ENCODE results near the gene CCPG1.

The CCPG1 gene

DNA sequence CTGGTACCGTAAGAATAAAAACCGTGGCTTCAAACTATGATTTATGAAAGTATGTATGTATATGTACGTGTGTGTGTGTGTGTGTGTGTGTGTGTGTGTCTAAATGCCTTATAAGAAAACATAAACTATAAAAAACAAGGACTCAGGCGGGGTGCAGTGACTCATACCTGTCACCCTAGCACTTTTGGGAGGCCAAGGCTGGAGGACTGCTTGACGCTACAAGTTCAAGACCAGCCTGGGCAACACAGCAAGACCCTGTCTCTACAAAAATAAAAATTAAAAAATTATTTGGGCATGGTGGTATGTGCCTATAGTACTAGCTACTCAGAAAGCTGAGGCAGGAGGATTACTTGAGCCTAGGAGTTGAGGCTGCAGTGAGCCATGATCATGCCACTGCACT, 29.1 kb downstream of the CCPG1 start:
- DNase-seq, result no peak

DNA sequence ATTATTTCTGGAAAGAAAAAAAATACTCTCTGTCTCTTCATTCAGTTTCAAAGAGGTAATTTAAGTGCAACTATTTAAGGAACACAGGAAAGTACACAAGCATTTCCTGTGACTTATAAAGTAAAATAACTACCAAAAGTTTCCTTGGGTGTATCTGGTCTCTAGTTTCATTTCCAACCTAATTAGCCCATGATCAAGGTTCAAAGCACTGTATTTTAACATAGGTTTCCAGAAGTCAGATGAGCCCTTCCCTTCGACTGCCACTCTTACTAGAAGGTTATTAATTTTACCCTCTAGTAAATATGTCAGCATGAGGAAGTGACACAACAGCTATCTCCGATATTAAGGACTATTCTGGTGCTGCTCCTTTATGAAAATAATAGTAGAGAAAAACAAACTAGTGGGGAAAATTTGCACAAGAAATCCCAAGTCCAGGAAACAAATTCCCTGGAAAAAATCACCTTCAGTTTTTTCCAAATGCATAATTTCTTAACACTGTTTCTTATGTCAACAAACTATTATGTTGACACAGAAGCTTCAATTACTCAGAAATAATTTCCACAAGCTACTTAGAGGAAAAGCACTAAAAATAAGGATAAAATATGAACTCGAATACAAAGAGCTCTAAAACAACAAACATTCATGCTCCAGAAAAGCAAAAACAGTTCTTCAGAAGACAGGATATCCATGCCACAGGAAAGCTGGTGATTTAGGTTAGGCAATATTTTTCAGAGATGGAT, 35.3 kb downstream of the CCPG1 start:
- no peak for DNase-seq

DNA sequence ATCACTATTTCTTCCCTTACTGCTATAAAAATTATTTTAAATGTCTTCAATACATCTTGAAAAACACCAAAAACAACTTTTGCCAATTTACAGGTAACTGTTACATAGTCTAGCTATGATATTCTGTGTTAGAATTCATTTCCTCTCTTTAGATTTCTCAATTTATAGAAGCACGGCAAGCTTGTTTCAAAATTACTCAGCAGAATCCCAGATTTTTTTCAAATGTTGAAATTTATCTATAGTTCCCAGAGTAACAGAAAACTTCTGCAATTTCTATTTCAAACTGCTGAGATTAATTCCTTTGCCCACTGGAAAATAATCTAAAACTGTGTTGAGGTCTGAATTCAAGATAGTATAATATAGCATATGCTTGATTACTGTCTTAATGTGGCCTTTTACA, 41.2 kb downstream of the CCPG1 start:
- no peak for DNase-seq

DNA sequence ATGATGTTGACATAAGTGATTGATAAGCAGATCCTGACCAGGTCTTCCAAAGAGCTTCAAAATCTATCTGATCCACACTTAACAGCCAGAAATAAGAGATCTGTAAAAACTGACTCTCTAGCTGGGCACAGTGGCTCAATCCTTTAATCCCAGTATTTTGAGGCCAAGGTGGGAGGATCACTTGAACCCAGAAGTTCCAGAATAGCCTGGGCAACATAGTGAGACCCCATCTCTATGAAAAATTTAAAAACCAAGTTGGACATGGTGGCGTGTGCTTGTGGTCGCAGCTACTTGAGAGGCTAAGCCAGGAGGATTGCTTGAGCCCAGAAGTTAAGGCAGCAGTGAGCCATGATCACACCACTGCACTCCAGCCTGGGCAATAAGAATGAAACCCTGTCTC, 45.5 kb downstream of the CCPG1 start:
- no peak for DNase-seq

DNA sequence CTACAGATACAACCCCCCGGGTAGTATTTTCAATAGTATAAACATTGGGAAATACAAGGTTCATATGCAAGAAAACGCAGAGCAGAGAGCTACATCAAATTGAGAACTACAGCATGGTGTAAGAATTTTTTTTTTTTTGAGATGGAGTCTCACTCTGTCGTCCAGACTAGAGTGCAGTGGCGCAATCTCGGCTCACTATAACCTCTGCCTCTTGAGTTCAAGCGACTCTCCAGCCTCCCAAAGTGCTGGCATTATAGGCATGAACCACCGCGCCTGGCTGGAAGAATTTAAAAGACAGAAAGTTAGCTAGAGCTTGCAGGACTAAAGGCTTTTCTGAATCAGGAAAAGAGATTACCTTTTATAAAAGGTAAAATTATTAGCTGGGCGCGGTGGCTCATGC, 47.1 kb downstream of the CCPG1 start:
- no peak for DNase-seq

DNA sequence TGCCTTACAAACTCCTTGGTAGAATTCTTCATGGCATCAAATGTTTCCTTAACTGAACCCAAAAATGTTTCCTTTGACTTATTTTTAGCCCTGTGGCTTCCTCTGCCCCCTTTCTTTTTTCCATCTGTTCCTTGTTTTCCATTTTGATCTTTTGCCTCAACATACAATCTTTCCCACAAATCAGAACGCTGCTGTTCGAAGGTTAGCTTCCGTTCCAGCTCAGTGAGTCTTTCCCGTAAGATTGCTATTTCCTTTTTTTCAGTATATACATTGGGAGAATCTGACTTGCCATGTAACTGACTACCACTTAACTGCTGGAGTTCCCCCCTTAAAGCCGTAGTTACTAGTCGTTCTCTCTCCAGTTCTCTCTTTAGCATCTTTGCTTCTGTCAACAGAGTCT, 47.9 kb downstream of the CCPG1 start:
- no peak for DNase-seq

DNA sequence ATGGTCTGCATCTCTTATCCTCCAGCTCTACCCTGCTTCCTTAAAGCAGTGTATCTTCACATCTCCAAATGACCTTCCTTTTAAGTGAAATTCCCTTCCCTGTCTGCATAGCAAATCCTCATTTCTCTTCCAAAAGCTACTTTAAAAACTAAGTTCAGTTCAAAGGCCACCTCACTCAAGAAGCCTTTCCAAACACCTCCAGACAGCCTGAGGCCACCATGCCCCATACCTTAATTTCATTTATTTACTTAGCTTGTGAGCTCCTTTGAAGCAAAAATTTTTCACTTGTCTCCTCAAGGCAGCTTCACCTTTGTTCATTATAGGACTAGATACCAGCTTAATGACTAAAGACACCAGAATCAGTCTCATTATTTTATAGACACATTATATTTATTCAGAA, 49.7 kb downstream of the CCPG1 start:
- no peak for DNase-seq

DNA sequence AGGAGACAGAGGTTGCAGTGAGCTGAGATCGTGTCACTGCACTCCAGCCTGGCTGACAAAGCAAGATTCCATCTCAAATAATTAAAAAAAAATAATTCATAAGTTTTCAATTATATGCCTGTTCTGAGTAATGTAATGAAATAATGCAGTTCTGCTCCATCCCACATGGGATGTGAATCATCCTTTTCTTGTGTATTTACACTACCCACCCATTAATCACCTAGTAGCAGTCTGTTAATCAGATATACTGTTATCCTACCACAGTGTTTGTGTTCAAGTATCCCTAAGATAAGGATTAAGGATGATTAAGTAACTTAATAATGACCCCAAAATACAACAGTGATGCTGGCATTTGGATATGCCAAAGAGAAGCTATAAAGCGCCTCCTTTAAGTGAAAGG, 50.4 kb downstream of the CCPG1 start:
- DNase-seq, result no peak

DNA sequence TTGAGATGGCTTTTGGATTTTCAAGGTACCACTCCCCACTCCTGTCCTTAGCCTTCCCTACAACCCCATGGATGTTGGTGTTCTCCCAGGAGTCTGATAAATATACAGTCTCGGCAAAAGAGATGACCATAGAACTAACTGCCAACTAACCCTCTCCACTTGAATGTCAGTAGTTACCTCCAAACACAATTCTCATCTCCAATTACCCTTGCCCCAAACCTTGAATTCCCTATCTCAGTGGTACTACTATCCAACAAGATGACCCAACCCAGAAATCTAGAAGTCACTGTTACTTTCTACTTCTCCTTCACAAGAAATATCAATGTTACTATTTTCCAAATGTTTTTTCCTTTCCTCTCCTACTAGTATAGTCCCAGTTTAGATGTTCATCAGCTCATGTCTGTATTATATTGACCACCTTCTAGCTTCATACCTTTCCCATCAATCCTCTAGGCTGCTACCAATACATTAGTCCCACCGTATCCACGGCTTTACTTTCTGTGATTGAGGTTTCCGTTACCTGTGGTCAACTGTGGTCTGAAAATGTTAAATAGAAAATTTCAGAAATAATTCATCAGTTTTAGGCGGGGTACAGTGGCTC, 51.1 kb downstream of the CCPG1 start:
- no peak for DNase-seq

DNA sequence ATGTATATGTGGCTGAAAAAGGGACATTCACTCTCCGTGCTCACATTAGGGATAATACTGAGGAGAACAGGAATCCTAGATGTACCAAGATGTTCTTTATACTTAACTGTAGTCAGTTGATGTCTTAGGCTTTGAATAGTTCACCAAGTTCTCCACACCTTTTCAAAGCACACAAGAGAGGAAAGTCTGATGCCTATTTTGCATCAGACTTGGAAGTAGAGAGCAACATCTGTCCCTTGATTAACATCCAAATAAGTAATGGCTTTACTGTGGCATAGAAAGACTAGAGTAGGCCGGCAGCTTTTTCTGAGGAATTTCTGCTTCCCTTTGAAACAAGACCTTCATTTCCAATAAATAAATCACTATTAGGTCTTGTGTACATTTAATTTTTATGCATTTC, 55.1 kb downstream of the CCPG1 start:
- DNase-seq, result no peak

DNA sequence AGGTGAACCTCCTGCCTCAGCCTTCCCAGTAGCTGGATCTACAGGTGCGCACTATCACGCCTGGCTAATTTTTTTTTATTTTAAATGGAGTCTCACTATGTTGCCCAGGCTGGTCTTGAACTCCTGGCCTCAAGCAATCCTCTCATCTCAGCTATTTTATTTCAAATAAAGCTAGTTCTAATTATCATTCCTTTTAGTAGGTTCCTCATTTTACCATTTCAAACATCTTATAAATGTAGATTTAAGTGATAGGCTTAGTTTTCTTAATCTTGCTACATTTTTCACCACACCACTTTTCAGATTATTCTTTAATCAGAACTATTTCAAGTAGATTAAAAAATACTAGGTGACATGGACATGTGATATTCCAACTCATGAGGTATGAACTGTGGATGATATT, 58.9 kb downstream of the CCPG1 start:
- DNase-seq, result no peak

DNA sequence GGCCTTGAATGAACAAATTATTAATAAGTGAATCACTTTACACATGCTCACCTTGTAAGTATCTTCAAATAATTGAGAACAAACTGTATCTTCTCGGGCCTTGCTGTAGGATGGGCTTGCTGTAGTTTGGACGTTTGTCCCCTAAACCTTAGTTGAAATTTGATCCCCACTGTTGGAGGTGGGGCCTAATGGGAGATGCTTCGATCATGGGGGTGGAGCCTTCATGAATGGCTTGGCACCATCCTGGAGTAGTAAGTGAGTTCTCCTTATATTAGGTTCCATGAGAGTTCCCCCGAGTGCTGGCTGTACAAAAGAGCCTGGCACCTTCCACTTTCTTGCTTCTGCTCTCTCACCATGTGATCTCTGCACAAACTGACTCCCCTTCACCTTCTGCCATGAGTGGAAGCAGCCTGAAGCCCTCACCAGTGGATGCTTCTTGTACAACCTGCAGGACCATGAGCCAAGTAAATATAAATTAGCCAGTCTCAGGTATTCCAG, 59.8 kb downstream of the CCPG1 start:
- no peak for DNase-seq

DNA sequence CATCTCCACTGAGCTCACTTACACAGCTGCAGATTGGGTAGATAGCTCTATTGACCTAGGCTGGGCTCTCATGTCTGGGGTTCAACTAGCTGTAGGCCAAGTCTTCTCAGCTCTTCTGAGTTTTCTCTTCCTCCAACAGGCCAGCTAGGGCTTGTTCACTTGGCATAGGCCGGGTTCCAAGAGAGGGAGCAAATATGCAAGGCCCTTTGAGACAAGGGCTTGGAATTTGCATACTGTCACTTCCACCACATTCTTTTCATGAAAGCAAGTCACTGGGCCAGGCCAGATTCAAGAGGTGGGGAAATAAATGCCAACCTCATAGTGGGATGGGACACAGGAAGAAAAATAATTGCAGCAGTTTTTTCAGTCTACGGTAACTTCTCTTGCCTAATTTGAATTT, 64.0 kb downstream of the CCPG1 start:
- DNase-seq, result no peak

DNA sequence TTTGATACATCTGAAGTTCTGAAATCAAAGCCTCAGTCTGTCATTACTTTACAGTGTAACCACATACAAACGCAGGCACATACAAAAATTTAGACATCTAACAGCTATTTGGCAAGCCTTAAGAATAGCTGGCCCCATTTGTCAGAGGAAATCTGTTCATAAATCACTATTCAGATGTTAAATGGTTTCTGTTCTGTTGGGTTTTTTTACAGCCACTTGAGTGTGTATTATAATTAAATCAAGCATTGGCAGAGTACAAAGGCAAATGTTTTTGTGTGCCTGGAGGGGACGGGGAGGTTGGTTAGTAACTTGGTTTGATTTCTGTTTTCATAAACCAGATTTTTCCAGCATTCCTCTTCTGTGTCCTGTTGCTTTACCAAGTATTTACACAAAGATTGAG, 65.0 kb downstream of the CCPG1 start:
- no peak for DNase-seq

DNA sequence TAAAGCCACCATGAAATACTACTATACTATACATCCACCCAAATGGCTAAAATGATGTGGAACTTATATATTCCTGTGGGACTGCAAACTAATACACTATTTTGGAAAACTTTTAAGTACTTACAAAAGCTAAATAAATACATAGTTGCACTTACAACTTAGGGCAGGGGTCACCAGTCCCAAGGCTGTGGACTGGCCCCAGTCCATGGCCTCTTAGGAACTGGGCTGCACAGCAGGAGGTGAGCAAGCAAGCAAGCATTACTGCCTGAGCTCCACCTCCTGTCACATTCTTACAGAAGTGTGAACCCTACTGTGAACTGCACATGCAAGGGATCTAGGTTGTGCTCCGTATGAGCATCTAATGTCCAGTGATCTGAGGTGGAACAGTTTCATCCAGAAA, 71.0 kb downstream of the CCPG1 start:
- no peak for DNase-seq

DNA sequence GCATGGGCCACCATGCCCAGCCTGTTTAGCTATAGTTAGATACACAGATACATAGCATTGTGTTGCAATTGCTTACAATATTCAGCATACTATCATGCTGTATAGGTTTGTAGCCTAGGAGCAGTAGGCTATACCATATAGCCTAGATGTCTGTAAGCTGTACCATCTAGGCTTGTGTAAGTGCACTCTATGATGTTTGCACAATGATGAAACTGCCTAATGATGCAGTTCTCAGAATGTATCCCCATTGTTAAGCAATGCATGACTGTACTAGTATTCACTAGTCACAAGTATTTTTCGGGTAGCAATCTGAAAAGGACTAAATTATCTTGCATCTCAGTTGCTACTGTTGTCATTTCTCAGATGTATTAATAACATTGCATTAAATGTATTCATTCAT, 73.2 kb downstream of the CCPG1 start:
- no peak for DNase-seq

DNA sequence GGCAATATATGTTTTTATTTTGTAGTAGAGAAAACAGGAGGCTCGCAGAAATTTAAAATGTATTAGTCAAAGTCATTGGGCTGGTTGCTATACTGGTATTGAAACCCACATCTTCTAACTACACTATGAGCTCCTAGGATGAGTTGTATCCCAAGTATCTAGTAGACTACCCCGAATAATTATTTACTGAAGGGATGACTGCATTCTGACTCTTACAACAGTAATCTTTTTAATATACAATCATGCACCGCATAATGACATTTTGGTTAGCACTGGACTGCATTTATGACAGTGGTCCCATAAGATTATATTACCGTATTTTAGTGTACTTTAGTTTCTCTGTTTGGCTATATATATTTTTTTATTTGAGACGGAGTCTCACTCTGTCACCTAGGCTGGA, 73.8 kb downstream of the CCPG1 start:
- no peak for DNase-seq

DNA sequence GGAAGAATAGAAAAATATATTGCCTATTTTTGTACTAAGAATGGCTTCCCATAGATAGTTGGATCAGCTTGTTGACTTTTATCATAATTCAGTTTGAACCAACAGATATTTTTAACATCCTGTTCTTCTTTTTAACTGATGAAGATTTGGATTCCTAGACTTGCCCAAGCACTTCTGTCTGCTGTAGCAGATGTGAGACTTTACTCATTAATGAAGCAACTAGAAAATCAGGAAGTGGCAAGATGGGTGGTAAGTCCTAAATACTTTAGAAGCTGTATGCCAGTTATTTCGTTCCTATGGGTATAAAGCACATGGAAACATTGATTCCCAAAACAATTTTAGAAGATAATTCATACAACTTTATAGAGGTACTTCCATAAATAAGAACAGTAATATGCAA, 80.8 kb downstream of the CCPG1 start:
- DNase-seq, result no peak

DNA sequence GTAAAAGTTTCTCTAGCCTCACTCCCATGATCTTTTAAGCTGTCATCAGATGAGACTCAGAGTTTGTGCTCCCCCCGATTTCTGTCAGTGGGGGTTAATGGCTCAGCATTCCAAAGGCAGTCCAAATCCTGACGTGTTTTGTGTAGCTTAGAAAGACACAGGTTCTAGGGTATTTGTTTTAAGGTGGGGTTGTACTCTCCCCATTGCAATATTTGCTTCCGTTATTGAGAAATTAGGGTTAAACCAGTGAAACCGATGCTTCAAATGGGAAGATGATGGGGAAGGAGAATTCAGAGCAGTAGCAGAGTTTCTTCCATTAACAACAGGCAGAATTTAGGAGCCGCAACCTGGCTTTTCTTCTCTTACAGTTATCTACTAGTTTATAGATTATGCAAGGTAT, 85.7 kb downstream of the CCPG1 start:
- DNase-seq, result no peak

DNA sequence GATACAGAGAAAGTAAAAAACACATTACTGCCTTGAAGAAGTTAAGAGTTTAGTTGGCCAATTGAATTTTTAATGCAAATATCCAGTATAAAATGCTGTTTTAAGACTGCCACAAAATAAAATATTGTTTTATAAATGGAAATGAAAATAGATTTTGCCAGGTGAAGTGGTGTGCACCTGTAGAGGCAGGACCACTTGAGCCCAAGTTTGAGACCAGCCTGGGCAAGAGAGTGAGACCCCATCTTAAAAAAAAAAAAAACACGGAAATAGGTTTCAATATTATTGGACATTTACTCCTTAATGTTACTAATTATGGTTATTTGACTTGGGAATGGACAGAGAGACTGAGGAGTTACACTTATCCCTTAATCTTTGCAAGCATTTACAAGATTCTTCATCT, 87.2 kb downstream of the CCPG1 start:
- DNase-seq, result no peak

DNA sequence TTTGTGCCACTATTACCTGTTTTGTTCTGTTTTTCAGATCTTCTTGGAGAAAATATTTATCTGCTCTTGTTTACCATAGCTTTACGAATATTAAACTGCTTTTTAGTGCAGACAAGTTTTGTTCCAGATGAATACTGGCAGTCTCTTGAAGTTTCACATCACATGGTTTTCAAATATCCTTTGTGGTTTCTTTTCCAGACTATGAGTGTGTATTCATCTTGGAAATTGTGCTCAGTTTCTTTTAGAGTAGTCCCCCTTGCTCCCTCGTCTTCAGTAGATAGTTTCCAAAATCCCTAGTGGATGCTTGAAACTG, 88.0 kb downstream of the CCPG1 start:
- no peak for DNase-seq

DNA sequence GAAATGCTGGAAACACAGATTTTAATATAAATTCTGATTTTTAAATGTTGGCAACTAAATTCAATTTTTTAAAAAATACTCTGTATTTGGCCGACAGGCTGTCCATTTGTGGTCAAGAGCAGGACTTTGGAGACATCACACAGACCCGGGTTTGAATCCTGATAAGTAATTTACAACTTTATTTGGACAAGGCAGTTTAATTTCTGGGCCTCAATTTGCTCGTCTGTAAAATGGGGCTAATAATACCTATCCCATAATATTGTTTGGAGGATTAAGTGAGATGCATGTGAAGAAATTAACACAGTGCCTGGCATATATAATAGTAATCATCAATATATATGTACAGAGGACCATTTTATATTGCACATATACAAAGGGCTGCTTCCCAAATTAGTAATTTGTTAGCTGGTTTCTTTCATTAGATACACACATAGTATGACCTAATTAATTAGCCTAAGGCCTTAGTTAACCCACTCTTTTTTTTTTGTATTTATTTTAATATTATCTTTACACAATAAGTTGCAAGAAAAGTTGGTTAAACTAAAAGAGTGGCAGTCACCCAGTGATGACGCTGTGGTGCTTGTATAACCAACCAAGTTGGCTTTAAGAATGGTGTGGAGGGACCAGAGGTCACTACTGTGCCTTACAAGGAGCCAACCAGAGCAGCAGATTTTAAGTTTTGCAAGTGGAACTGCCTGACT, 88.5 kb downstream of the CCPG1 start:
- DNase-seq, result no peak

DNA sequence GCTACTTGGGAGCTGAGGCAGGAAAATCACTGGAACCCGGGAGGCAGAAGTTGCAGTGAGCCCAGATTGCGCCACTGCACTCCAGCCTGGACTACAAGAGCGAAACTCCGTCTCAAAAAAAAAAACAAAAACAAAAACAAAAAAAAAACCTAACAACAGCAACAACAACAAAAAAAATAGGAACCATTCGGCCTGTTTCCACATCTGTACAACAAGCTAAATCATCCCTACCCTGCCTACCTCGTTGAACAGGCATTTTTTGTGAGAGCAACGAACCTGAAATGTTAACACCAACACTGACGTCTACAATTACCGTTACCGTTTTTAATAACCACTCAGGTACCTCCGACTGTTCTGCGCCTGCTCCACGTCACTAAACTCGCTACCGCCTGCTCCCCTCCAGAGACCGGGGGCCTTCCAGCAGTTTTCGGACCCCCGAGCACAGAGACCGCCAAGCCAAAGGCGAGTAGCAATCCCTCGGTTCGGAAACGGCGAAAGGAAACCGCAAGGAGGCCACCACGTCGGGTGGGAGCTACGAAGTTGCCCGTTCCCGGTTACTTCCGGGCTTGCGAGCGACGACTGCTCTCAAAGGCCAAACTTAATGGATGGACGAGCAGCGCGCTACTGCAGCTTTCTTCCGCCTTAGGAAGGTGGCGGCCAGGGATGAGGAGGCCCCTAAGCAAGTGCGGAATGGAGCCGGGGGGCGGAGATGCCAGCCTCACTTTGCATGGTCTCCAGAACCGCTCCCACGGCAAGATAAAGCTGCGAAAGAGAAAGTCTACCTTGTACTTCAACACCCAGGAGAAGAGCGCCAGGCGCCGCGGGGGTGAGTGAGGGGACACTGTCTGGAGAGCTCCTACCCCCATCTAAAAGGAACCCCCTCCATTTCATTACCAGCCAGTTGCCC, 89.3 kb downstream of the CCPG1 start, which contains the start of the genes PIGB and PIGBOS1:
PIGB (plus strand) TSS at position 635 of the 907 bp plus-strand sequence; CDS start at position 664, 29 bp downstream.
PIGBOS1 (minus strand) TSS at position 536 of the 907 bp plus-strand sequence. CDS start 1,331 bp downstream, outside the sequence.
- DNase-seq, result peak; percentile 89

Data from GDM1 (cell line).